Dedifferentiated amniotic fluid mesenchymal stem cell (primary cell): ENCODE measurements around the gene ZNF662.

Source experiments
- DNase-seq: peaks from one replicate; pipeline ENCODE4 v3.0.0-alpha.2; 2016; ENCODE audit errors: extremely low spot score

The ZNF662 gene

DNA sequence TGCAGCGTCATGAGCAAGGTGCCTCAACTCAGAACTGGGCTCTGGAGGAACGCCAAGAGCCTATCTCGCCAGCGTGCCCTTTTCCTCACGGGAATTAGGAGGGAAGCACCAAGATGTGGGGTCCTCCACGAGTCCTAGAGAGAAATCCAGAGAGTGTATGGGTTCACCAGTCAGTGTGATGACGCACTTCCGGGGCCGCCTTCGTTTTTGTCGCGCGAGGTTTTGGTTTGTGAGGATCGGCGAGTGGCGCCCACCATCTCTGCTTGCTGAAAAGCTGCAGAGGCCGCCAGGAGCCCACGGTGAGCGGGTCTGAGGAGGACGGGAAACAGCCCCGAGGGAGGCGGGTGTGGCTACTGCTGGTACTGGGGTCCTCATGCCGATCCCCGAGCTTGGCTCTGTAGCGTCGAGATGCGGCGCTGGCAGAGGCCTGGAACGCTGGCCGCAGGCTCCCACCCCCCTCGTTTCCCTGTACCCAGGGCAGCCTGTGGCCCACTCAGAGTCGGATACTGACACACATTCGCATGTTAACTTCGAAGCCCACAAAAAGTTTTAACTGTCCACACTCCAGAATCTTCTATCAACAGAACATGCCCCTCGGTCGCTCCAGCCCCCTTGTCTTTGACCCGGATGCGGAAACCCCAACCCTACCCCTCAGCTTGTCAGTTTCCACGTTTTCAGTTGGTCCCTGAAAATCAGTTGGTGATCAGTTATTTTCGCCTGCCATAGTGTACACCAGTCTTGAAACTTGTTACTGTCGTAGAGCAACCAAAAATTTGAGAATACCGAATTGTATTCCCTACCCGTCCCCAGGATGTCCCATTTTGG is 30.4 kb downstream of the ZNF662 start:
- no peak for DNase-seq

DNA sequence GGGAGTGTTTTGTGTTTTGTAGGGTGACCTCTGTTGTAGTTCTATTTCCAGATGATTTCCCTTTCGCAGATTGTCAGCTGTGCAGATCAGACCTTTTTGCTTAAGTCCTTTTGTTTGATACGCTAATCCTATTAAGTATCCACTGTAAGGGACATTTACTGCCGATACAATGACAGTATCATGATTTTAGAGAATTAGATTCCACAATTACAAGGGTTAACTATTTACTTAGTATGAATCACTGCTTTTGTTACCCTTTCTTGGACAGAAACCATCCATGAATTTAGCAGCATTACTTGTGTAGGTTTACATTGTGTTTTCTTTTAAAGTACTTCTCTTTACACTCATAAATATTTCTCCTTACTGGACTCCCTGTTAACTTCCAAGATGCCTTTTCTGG is 31.4 kb downstream of the ZNF662 start:
- DNase-seq: no peak

DNA sequence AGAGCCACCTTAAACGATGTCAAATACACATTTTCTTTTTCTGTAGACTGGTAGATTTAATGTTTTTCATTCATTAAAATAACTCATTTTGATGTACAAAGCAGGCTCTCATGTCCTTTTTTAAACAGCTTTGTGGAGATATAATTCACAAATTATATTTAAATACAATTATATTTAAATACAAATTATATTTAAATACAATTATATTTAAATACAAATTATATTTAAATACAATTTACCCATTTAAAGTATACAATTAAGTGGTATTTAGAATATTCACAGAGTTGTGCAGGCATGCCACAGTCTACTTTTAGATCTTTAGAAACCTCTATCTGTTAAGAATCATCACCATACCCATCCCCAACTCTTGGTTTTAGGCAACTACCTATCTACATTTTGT is 36.8 kb downstream of the ZNF662 start:
- no peak for DNase-seq

DNA sequence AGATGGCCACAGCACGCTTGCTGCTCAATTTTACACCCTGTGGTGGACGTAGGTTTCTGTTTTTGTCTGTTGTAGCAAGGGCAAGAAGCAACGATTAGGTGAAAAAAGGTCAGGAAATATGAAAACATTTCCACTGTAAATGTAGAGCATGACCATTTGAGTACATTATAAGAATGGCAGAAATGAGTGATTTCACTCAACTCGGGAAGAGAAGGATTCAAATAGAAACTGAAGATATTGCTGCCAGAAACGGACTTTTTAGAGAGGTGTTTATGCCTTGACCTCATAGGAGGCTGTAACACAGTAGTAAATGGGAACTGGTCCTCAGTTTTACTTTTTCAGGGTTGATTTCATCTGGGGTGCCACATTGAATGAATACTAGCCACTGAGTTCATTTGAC is 40.1 kb downstream of the ZNF662 start:
- no peak for DNase-seq

DNA sequence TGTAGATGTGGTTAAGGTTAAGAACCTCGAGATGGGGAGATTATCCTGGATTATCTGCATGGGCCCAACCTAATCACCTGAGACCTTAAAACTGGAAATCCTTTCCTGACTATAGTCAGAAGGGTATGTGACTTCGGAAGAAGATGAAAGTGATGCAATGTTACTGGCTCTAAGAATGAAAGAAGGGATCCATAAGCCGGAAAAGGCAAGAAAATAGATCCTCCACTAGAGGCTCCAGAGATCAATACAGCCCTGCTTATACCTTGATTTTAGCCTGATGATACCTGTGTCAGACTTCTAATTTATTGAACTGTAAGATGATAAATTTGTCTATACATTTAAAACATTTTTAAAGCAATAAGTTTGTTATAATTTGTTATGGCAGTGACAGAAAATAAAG is 51.6 kb downstream of the ZNF662 start:
- DNase-seq: no peak

DNA sequence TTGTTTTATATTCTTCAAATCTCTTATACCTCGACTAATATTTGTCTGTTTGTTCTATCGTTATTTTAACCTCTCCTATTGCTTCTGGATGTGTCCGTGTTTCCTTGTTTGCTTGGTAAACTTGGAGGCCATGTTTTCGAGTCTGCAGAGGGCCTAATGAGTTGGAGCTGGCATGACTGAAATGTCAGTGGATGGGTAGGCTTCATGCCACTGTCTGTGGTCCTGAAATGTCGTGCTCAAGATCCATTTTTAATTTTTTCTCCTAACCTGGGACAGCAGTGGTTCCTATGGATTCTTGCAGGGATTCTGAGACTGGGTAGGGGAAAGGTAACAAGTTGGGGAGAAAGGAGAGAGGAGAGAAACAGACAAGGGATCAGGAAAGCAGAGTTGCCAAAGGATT is 54.3 kb downstream of the ZNF662 start:
- no peak for DNase-seq

DNA sequence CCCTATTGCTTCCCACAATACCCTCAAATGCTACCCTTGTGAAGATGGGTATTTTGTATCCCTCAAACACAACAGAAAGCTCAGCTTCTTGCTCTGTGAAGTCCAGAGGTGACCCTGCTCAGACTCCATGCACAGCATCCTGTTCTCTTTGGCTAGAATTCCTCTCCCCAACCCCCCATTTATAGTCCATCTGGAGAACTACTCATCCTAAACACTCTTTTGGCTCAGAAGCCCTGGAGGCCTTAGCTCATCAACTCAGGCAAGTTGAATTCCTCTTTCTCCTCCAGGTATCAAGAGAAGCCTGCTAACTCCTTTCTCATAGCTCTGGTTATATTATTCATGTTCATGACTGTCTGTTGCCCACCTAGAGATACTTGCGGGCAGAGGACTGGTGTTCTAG is 54.8 kb downstream of the ZNF662 start:
- no peak for DNase-seq

DNA sequence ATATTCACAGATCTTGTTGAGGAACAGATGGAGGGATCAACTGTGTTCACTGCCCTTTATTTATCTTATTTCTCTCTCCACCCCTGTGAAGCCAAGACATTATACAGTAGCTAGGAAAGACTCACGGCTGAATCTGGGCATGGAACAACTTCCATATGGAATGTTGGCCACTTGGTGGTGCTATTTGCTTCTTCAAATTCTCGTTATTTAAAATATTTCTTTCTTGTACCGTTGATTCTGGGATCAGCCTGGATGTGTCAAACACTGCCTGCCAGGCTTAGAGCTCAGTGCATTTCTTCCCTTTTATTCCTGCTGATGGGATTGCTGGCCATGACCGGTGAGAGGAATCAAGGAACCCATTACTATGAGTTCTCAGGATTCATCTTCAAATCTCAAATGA is 55.7 kb downstream of the ZNF662 start:
- DNase-seq: peak; percentile 79

DNA sequence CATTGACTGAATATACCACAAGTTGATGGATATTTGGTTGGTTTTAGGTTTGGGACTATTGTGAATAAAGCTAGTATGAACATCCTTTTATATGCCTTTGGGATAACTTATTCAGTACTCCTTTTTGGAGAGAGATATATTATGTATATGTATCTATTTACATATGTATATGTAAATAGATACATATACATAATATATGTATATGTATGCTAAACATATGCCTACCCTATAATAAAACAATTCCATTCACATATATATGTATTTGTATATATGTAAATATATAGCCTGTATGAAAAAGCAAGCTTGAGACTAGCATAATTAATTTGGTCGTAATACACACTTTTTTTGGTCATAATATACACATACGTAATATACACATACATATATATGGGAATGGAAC is 57.3 kb downstream of the ZNF662 start:
- DNase-seq: no peak

DNA sequence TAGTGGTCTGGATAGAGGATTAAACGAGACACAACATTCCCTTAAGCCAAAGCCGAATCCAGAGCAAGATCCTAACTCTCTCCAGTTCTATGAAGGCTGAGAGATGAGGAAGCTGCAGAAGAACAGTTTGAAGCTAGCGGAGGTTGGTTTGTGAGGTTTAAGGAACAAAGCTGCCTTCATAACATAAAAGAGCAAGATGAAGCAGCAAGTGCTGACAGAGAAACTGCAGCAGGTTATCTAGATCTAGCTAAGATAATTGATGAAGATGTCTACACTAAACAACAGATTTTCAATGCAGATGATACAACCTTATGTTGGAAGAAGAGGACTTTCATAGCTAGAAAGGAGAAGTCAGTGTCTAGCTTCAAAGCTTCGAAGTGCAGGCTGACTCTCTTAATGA is 58.3 kb downstream of the ZNF662 start:
- DNase-seq: no peak
